Epidermal melanocyte (primary cell): ENCODE data around the gene GSAP.
A peak's percentile ranks its signal among the peaks of the same experiment; 100 is the strongest.

Experiments
- DNase-seq: peaks from one replicate; pipeline ENCODE4 v3.0.0; 2011; ENCODE audit warnings: low spot score; ENCODE audit not compliant: insufficient read length

The GSAP gene

GRCh38 chr7:77434570-77435275 is 18.6 kb upstream of the GSAP start:
- no peak for DNase-seq

DNA sequence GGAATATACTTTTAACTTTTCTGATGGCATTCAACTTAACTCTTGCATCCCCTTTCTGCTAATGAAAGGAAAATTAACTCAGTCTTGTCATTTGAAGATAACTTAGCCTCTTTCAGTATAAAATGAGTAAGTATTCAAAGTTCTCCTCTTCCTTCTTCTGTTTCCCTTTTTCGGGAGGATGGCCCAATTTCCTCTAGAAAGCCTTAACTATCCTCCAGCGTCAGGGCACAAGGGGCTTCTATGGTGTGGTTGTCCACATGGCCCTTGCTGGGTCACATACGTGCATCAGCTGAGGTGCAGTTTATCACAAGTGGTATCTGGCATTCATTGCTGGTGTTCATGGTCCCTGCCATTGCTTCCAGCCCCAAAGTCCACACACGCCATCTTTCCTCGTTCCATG is 17.8 kb upstream of the GSAP start:
- DNase-seq, result no peak

DNA sequence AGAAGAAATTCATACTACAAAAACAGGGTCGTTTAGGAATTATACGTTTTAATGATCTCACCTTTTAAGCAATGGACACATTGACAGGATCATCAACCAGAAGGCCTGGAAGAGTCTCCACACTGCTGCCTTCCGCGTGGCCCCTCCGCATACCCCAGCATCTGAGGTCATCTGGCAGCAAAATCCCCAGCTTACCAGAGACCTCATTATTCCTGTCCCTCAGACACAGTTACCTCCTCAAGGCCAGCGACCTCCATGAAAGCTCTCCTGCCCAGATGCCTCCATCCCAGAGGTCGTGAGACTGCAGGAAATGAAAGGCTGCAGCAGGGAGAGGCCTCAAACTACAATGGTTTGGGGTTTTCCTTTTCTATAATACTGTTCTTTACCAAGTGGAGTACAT is 14.8 kb upstream of the GSAP start:
- DNase-seq, result no peak

GRCh38 chr7:77428777-77429231 is 12.7 kb upstream of the GSAP start:
- DNase-seq, result no peak

GRCh38 chr7:77427996-77428603 is 12.0 kb upstream of the GSAP start:
- DNase-seq, result no peak

DNA sequence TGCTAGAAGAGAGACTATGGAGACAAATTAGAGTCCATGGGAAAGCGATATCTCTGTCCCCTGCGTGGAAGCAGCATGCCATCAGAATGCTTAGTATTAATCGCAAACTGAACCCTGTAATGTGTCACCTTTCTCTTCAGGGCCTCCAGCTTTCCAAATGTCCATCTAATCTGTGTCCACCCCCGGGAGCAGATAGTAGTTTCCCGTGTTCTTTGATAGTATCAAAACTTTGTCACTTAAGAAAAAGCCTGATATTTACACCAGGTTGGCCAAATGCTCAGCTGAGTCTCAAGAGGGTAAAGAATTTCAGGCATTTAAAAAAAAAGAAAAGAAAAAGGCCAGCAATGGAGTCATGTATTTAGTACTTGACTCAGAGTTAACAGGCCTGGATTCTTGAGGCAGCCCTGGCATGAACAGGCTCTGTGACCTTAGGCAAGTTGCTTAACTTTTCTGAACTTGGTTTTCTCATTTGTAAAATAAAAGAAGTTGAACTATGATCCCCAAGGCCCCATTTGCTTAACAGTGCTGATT is 10.4 kb upstream of the GSAP start:
- no peak for DNase-seq

GRCh38 chr7:77426052-77426404 is 9.9 kb upstream of the GSAP start:
- no peak for DNase-seq

GRCh38 chr7:77425101-77426051 is 9.2 kb upstream of the GSAP start:
- peak; percentile 37 for DNase-seq

- DNase-seq, result no peak
Measured at GRCh38 chr7:77422500-77422899, 6.4 kb upstream of the GSAP start.

DNA sequence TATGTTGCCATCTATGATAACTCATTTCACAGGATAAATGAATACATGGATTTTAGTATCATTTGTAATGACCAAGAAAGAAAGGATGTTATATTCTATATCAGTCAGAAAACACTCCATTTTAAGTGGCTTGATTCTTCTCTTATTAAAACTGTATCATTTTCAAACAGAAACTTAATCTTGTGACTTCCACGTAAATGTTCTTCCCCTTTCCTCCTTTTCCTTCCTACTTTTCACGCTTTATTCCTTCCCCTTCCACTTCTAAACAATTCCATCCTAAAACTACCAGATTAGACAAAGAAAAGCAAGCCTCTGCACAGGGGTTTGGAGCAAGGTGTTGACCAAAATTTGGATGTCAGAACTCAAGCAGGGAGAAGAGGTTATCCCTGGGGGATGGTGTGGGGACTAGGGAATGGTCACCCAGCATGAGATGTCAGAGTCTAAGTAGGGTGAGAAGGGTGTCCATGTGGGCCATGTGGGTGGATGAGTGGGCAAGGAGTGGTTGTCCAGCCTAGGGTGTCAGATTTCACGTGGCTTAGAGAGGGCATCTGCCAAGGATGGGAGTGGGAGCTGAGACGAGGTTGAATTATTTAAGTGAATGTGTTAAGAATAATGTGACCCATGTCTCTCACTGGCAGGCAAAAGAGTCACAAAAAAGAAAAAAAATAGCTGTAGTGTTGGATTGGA is 5.0 kb upstream of the GSAP start:
- no peak for DNase-seq

DNA sequence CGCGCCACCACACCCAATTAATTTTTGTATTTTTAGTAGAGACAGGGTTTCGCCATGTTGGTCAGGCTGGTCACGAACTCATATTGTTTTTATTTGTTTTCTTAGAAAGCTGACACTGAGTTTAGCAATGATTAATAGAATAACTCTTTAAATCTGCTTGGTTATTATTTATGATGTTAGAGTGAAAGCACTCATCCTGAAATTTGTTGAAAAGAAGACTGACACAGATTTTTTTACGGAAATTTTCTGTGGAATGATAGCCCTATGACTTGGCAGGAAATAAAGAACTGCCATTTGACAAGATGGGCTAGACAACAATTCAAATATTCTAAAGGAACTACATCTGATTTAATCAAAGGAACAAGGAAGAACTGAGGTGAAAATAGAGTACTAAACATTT is 4.3 kb upstream of the GSAP start:
- DNase-seq, result no peak

GRCh38 chr7:77419102-77419501 is 3.0 kb upstream of the GSAP start:
- no peak for DNase-seq

DNA sequence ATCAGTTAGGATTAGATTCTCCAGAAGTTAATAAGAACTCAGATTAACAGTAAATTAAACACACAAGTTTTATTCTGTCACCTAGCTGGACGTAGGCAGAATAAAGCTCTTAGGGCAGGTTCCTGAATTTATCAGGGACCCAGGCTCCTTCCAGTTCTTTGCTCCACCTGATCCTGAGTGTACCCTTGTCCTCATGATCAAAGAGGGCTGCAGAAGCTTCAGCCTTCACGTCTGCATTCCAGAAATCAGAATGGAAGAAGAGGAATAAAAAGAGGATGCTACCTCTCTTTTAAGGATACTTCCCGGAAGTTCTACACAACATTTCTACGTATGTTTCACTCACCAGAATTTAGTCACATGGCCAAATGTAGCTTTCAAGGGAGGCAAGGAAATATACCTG is 1.7 kb upstream of the GSAP start:
- no peak for DNase-seq

DNA sequence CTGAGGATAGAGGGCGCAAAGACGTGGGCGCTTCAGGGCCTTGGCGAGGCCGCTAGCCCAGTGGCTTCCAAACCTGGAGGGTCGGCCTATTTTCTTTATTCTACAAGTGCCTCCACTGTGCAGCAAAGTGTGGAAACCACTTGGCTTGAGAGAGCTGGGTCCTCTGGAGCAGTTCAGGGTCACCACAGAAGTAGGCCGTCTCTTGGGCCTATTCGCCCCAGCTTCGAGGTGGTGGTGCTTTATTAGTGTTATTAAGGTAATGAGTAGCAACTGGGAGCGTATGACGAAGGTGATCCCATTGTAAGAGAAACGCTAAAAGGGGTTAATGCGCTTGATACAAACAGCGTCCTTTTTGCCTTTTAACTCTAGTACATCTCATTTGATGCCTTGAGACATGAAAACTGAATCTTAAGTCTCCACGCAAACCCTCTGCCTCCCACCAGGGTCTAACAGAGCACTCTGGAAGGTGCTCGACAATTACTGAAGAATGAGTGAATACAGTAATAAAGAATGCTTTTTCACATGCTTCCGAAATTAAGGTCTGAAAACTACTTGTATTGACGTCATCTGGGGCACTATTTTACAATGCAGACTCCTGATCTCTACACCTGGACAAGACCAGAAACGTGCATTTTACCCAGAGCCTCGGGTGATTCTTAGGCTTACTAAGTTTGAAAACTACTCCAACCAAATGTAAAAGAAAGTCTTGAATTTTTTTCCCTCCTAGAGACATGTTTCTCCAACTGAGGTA is 647 bp upstream of the GSAP start:
- DNase-seq, result no peak

DNA sequence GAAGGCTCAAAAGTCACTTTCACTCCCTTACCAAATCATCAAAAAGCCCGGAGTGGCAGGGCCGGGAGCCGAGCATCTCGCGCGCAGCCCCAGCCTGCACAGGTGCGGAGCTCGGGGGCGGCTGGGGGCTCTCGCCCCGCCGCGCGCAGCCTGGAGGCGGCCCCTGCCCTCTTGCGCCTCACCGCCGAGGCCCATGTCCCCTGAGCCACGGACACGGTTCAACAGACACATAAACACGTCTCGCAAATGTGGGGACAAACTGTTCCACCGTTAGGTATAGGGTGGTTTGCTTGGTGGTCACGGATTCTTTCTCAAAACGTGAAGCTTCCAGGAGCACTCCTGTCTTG is 700 bp downstream of the GSAP start:
- no peak for DNase-seq

DNA sequence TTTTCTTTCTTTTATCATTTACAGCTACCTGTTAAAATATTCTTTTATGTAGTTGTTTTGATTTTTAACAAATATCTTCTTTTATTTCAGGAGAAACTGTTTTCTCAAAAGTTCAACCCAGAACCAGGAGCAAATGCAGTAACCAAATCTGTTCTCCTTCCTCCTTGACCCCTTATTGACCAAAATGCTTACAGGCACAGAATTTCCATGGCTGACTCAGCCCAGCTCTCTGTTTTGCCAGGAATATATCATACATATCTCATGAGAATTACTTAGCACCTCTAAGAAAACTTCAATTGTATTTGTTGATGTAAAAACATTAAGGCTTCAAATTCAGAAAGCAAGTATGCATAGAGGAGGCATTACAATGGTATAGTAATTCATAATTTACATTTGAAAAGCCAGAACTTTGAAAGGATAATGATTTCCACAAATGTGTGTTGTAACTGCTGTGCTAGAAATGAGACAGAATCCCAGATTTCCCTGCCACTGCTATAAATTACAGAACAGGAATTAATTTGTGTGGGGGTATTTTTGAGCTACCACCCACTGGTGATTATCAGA is 2.2 kb downstream of the GSAP start:
- DNase-seq, result no peak

DNA sequence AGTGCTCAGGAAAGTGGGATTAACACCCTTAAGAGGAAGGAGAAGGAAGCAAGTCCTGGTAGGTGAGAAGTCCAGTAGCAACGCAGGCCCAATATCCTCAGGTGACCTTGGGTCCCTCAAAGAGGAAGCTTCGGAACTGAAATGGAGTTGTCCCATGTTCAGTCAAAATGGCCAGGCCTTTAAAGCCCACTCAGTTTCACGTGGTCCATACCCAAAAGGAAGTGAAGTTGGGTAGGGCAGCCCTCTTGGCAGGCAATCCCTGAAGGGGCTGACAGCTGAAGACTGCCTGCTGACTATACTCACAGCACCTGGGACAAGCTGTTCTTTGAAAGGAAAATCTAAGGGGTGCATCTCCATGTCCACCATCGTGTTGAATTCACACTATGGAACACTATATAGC is 3.0 kb downstream of the GSAP start:
- DNase-seq, result no peak

DNA sequence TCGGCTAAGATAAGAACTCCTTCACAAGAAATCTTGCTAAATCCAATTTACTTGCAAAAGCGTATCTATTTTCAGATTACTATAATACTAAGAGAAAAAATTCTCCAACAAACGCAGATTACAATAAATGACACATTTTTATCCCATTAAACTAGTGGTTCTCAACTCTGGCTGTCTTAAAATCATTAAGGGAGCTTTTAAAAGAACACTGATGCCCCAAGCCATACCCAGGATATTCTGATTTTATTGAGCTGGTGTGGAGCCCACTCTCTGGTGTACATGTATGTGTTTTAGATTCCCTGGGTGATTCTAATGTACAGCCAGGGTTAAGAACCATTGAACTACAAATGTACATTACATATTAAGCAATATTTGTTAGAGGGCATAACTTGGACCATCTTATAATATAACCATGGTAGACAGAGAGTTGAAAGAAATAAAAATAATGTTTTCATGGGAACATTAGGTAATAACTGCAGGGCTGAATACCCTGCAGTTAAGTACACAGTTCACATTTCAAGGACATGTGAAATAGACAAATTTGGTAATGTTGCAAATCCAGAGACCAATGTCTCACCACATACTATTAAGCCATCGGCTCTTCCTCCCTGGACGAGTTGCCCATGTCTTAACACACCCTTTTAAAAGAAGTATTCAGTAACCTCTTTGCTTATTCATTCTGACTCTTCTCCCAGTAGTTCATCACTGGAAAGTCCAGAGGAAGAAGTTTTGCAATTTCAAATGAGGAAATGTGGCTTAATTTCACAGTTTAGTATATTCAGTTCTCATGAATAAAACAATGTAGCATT is 6.2 kb downstream of the GSAP start:
- no peak for DNase-seq

DNA sequence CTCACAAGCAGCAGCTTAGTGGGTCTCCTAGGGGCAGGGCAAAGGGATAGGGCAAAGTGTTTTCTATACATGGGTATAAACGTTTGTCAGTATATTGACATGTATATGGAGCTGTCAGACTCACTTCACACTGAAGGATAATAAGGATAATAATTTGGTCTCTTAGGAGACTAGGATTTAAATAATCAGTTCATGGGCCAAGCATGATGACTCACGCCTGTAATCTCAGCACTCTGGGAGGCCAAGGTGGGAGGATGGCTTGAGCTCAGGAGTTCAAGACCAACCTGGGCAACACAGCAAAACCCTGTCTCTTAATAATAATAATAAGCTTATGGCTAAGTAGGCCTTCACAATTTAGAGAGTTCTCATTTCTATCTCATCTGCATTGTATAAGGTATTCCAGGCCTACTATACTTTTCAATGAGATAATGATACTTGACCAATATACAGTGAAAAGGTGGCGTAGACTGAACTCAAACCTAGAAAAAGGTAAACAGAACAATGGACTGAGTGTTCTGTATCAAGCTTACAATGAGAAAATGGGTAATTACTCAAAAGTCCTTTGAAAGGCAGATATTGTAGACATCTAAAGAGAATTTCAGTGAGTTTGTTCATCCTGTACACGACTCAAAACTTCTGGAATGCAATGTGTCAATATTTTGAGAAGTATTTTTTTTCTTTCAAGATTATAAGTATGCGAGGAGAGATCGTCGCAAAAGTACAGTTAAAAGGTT is 7.0 kb downstream of the GSAP start:
- no peak for DNase-seq
